Lower leg skin (tissue), 4 donors: ENCODE data around the gene CACNA1S. TPM values are rescaled to one million over a fixed set of nuclear protein-coding genes. Genes with fewer than 3 reads are reported as not detected.

Experiments
- DNase-seq, 2 donors: peaks; one replicate each; pipeline ENCODE4 v3.0.0-alpha.2; 2019; ENCODE audit warnings: low spot score in 2 of 2
- H3K4me3 ChIP-seq: fragments of 200-600 bp; sonication (generic); 2 replicates; pipeline ENCODE4 v1.5.1; 2017; ENCODE audit warnings: mild to moderate bottlenecking, low read depth; ENCODE audit not compliant: poor library complexity, severe bottlenecking
- CTCF ChIP-seq, 3 donors: fragments of 450-650 bp; IDR thresholded peaks; one replicate each; pipeline ENCODE4 v1.5.1; 2016; ENCODE audit warnings: antibody characterized with exemption in 3 of 3, mild to moderate bottlenecking in 3 of 3, moderate library complexity in 2 of 3
- POLR2A ChIP-seq, 2 donors: fragments of 450-650 bp; IDR thresholded peaks; one replicate each; pipeline ENCODE4 v1.6.1; 2016 to 2017; ENCODE audit warnings: antibody characterized with exemption in 2 of 2, mild to moderate bottlenecking in 1 of 2, moderate library complexity in 1 of 2
- WGBS, 2 donors: methylation state at CpG; one replicate each; pipeline ENCODE4 v1.1.5; 2018; 5-methylcytosine and 5-hydroxymethylcytosine counted together
- intact Hi-C: fragments of 100-400 bp; cut with DNase I; formaldehyde crosslinking; loops from one replicate; pipeline ENCODE4 v1.15.0; 2023; ENCODE audit warnings: low total_unique reads
- total RNA-seq, 4 donors: library from RNA; depleted of rRNA; stranded (reverse); fragments of >200 nt; gene quantifications; one replicate each; pipeline ENCODE4 v1.1.0, GENCODE V29; 2016

Gene CACNA1S
- total RNA-seq, 4 donors from 2014 or later: 0.04 TPM; not detected in 3

GRCh38 chr1:201077736-201078135 lies 34.5 kb downstream of the CACNA1S start:
- 90% methylated on average over 17 of the region's 17 CpGs for WGBS, 2 donors
- no peak for DNase-seq
- no peak for TF ChIP-seq POLR2A (IDR thresholded peaks at IDR 0.05)
- TF ChIP-seq CTCF (IDR thresholded peaks at IDR 0.05): no peak
- intact Hi-C loops: no loop called here
- no peak overlapping the region for H3K4me3 ChIP-seq

GRCh38 chr1:201077116-201077515 lies 35.1 kb downstream of the CACNA1S start:
- DNase-seq: no peak
- intact Hi-C loops: no loop called here
- H3K4me3 ChIP-seq: no peak overlapping the region
- TF ChIP-seq POLR2A (IDR thresholded peaks at IDR 0.05) (no peak), CTCF (IDR thresholded peaks at IDR 0.05) (no peak)
- 77 to 84% methylated on average over 7 of the region's 7 CpGs for whole genome bisulfite sequencing, 2 donors

- TF ChIP-seq POLR2A (IDR thresholded peaks at IDR 0.05) (no peak), CTCF (IDR thresholded peaks at IDR 0.05) (no peak)
- intact Hi-C loops: no loop called here
- H3K4me3 ChIP-seq: no peak overlapping the region
- DNase-seq: no peak
- WGBS, 2 donors: 76 to 79% methylated on average over 7 of the region's 7 CpGs
These were observed 36.1 kb downstream of the CACNA1S start for GRCh38 chr1:201076092-201076491.

DNA sequence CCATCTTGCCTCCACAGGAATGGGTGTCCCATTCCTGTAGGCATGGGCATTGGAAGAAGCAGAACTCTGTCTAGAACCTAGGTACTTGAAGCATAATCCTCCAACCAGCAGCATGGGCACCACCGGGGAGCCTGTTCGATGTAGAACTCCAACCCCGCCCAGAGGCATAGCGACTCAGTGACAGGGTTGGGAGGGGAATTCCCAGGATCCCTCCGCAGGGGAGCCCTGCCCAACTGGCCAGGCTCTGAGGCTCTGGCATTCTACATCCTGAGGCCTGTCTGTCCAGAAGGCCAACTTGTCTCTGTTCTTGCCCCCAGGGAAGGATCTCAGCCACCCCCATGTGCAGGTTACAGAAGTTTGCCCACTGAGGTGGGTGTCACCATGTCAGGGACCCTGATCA lies 38.2 kb downstream of the CACNA1S start:
- TF ChIP-seq POLR2A (IDR thresholded peaks at IDR 0.05) (no peak), CTCF (IDR thresholded peaks at IDR 0.05) (no peak)
- 62 to 76% methylated on average over 5 of the region's 5 CpGs for whole genome bisulfite sequencing, 2 donors
- DNase-seq: no peak
- H3K4me3 ChIP-seq: no peak overlapping the region
- intact Hi-C loops: no loop called here

DNA sequence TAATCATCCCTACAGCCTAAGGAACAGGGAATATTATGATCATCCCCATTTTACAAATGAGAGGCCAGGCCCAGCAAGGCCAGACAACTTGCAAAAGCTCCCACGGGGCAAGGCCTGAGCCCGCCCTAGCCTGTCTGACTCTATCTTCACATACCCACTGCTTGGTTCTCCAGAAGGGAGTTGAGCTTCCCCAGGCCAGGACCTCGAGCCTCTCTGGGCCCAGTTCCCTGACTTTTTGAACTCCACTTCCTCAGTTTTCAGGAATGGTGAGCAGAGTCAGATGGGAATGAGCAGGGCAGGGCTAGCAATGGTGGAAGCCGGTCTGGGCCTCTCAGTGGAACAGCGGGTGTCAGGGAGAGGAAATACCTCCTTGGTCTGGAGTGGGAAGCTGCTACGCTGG lies 39.3 kb downstream of the CACNA1S start:
- intact Hi-C loops: no loop called here
- WGBS, 2 donors: 85 to 90% methylated on average over 6 of the region's 6 CpGs
- TF ChIP-seq POLR2A (IDR thresholded peaks at IDR 0.05) (no peak), CTCF (IDR thresholded peaks at IDR 0.05) (no peak)
- H3K4me3 ChIP-seq: no peak overlapping the region
- no peak for DNase-seq

- intact Hi-C loops: no loop called here
- no peak overlapping the region for H3K4me3 ChIP-seq
- DNase-seq: no peak
- WGBS, 2 donors: 54 to 68% methylated on average over 5 of the region's 5 CpGs
- TF ChIP-seq POLR2A (IDR thresholded peaks at IDR 0.05): no peak
- no peak for TF ChIP-seq CTCF (IDR thresholded peaks at IDR 0.05)
These were observed 40.1 kb downstream of the CACNA1S start for GRCh38 chr1:201072149-201072548.
